HG03097 (cell line): ENCODE data around the gene GET4.
"Not testable (repeated sequence)": the region's sequence is repeated elsewhere in the genome, so short reads cannot be mapped to it uniquely, and the experiment has no call there.

ENCODE experiments used
- ATAC-seq: cut with Tn5 transposase; IDR thresholded peaks from one replicate; pipeline ENCODE4 v1.9.1; 2021; ENCODE audit not compliant: unreplicated experiment, low FRiP score

Gene GET4

DNA sequence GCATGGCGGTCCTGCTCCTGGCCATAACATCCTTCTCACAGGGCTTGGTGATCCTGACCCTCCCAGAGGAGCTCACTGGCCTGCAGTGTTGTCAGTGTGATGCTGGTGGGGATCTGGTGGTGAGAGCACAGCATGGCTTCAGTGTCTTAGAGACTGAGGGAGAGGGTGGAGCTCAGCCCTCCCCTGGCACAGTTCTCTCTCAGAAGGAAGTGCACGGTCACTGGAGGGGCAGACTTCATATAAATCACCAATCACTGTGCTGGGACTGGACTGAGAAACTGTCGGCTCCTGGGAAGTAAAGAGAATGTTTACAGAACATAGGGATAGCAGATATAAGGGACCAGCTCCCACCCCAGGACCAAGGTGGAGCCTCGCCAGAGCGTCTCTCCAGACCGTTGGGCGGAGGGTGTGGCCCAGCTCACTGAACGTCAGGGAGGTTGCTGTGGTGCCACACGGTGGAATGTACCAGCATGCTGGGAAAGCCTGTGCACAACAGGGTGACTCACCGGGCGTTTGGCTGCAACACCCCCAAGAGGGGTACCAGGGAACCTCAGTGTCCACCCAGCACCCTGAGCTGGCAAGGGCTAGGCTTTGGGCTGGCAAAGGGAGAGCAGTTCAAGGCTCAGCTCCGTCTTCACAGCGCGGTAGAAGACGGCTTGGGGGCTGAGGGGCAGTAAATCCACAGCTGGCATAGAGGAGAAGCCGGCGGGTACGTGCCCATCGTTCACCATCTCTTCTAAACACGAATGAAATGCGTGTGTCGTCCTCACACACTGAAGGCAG is 8.8 kb upstream of the GET4 start:
- no peak for ATAC-seq

DNA sequence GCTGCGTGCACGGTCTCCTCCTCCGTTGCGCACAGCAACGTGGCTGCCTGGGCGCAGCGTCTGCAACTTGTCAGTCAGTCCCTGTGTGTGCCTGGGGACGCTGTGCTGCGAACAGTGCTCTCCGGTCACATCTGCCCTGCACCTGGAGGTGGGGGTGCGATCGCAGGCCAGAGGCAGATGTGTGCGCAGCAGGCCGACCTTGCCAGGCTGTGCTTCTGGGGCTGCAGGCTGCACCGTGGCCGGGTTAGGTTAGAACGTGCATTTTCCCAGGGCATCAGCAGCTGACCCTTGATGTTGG is 8.2 kb upstream of the GET4 start:
- ATAC-seq, result no peak

DNA sequence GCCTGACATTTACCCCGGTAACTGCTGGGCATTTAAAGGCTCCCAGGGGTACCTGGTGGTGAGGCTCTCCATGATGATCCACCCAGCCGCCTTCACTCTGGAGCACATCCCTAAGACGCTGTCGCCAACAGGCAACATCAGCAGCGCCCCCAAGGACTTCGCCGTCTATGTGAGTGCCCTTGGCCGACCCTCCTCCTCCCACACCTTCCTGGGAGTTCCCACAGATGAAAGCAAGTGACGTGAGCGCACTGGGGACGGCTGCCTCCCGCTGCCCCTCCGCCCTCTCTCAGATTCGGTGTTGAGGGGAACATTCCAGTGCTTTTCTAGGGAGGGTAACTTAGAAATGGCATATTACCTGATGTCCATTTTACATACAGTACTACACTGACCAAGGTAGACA is 7.0 kb upstream of the GET4 start:
- ATAC-seq, result no peak

DNA sequence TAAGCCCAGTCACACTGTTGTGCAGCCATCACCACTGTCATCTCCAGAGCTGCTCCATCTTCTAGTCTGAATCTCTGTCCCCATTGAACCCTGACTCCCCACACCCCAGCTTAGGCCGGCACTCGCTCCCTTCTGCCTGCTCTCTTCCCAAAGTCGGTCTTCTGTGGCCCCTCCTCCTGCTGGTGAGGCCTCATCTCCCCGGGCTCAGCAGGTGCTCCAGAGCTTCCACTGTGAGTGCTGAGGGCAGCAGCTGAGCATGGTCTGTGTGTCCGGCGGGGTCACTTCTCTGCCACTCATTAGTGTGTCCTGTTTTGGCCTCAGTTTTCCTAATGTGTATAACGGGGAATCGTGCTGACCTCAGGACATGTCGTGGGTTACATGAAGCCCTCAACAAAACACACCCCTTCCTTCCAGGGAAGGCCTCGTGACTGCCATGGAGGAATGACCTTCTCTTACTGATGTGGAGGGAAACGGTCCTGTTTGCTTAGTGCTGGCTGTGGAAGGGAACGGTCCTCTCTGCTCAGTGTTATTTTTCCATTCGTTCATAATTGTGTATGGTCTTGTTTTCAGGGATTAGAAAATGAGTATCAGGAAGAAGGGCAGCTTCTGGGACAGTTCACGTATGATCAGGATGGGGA is 4.3 kb upstream of the GET4 start:
- no peak for ATAC-seq

DNA sequence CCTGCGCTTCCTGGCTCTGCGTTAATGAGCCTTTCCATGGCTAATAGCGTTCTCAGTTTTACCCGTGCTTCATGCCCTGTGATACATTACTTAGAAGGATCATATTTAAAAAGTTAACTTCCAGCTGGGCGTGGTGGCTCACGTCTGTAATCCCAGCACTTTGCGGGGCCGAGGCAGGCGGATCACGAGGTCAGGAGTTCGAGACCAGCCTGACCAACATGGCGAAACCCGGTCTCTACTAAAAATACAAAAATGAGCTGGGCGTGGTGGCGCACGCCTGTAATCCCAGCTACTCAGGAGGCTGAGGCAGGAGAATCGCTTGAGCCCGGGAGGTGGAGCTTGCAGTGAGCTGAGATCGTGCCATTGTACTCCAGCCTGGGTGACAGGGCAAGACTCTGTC is 3.7 kb upstream of the GET4 start:
- ATAC-seq, result not testable (repeated sequence)

DNA sequence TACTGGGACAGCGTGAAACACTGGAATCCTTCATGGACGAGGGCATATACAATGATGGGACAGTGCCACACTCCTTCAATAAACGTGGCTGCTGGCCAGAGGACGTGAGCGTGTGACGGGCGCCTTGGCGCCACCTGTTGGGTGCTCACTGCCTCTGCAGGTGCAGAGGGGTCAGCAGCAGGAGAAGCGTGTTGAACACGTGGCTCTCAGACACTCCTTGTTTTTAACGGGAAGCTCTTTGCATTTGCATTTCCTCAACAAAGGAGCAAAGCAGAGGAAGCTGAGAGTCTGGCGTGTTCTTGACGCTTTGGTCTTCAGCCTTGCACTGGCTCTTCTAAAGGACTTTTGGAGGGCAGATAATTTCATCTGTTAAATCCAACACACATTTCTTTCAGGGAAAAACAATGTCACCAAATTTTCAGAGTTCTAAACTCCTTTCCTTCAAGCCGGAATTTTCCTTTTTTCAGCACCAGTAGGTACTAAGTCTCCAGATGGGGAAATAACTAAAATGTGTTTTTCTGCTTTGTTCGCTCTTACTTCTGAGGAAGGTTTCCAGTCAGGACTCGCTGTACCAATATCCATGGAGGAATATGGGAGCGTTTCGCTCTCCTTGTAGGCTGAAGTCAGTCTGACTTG is 2.9 kb upstream of the GET4 start:
- ATAC-seq, result no peak

DNA sequence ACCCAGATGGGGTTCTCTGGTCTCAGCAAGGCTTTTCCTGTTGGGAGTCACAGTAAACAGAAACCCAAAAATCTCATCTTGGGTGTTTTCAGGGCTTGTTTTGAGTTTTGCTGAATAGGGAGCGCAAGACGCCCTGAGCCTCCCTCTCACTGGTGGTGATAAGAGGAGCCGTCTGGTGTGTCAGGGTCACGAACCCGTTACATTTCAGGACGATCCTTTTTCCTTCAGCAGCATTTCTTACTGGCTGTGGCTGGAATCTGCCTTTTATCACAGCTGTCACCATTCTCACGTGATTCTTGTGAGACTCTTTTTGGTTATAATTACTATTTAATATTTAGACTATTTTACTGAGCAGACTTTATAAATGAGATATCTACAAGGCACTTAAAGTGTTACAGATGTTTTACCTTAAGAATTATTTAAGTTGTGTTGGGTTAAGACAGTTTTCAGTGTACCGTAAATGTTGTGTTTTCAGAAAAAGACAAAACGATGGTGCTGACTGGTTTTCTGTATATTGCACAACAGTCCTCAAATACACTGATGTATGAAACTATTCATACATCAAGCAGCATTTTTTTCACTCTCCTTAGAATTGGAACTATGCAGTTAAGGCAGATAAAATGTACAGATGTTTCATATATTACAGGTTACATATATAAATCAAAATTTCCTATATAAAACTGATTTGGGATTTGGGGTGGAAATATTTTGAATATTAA is 2.2 kb upstream of the GET4 start:
- ATAC-seq, result no peak

DNA sequence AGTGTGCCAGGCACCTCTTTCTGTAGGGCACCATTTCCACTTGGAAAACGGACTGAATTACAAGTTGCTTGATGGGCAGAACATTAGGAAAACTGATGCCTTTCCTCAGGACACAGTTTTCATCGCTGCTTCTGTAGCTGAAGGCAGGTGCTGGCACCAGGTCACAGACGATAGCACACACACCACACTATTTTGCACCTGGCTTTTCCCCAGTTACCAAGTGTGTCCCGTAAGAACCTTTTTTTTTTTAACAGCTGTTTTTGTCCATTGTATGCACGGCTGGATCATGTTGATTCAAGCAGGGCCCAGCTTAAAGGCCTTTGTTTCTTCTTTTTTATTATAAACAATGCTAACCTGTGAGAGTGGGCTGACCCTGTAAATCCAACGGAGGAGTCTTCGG is 1.3 kb upstream of the GET4 start:
- ATAC-seq, result no peak

DNA sequence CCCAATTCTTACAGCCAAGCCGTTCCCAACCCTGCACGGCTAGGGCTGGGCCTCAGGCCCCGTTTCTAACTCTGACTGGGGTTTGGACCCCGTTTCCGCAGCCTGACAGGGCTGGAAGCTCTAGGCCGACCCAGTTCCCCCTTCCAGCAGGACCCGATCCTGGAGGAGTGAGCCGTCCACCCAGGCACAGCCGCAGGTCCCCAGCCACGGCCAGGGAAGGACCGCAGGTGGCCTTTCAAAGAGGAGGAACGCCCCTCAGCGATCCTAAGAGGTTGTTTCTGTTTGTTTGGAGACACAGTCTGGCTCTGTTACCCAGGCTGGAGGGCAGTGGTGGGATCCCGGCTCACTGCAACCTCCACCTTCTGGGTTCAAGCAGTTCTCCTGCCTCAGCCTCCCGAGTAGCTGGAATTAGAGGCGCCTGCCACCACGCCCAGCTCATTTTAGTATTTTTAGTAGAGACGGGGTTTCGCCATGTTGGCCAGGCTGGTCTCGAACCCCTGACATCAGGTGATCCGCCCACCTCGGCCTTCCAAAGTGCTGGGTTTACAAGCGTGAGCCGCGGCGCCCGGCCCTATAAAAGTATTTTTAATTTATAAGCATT is 778 bp upstream of the GET4 start:
- no peak for ATAC-seq

DNA sequence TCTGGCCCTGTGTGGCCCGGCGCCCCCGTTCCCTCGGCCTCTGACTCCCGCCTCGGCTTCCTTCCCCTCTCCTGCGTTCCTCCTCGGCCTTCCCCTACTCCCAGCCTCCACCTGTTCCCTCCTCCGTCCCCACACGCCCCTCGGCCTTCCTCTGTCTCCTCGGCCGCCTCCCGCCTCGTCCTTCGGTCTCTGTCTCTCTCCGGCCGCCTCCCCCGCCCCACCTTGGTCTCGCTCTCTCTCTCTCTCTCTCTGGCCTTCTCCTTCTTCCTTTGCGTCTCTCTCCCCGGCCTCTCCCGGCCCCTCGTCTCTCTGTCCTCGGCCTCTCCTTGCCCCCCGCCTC is 588 bp downstream of the GET4 start:
- ATAC-seq, result peak; percentile 18

DNA sequence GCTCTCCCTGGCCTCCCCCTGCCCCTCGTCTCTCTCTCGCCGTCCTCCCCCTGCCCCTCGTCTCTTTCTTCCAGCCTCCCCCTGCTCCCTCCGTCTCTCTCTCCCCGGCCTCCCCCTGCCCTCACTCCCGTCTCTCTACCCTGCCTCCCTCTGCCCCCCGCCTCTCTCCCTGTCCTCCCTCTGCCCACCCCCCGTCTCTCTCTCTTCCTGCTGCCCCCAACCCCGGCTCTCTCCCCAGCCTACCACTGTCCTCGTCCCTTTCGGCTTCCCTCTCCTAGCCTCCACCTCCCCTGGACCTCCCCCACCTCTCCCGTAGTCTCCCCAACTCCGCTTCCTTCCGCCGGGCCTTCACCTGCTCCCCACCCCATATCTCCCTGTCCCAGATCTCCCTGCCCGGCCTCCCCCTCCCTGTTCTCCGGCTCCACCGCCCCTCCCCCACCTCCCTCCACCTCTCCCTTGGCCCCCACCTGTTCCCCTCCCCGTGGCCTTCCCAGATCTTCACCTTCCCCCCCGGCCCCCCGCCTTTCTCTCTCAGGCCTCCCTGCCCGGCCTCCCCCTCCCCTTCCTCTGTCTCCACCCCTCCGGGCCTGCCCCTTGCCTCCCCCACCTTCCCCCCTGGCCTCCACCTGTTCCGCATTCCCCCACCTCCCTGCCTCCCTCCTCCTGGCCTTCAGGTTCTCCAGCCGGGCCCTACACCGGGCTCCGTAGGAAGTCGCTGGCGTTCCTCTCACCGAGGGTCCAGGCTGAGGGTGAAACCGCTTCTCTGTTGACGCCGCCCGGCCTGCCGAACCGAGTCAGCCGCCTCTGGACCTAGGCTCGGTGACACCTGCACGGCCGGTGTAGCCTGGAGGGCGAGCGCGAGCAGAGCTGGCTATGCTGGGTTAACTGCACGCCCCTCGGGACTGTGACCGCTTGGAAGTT is 1.2 kb downstream of the GET4 start:
- ATAC-seq, result no peak

DNA sequence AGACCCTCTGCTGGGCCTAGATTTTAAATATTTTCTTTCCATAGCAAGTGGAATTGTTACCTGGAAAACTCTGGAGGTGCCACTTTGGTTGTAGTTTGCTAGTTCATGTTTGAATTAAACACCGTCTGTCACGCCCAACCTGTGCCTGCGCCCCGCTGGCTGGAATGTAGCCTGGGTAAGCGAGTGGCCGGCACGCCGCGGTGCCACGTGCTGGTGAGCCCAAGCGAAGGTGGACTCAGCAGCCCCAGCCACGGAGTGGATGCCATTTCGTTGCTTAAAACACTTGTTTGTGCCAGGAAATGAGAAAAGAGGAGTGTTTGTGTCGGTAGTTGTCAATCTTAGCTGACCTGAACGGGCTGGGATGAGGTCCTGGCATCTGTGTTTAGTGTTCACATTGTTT is 2.7 kb downstream of the GET4 start:
- no peak for ATAC-seq

DNA sequence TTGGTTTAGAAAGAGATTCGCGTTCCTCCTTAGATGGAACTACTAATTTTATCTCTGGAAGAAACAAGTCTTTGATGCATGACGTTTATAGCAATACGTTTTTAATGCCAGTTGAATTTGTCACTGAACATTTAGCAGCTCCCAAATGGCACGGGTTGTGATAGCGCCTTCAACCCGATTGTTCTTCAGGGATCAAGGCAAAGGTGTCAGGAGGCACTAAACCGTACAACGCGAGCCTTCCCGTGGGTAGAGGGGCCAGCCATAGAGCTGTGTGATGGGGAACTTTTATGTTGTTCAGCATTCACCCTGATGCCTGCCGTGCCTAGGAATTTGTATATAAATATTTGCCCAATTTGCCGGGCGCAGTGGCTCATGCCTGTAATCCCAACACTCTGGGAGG is 3.4 kb downstream of the GET4 start:
- no peak for ATAC-seq

DNA sequence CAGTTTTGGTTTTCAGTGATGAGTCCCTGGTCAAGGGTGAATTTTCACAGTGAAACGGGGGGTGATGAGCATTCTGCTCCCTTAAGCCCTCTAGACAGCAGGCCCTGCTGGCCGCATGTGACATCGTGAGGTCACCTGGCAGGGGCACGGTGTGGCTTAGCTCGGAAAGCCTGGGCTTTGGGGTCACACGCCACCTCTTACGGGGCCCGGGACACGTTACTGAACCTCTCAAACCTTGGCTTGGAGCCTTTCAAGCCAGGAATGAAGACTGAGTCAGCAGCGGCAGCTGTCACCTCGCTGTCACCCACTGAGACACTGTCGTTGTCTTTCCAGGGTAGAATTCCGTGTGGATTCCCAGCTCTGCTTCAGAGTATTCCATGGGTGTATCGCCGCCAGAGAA is 4.1 kb downstream of the GET4 start:
- ATAC-seq, result no peak

DNA sequence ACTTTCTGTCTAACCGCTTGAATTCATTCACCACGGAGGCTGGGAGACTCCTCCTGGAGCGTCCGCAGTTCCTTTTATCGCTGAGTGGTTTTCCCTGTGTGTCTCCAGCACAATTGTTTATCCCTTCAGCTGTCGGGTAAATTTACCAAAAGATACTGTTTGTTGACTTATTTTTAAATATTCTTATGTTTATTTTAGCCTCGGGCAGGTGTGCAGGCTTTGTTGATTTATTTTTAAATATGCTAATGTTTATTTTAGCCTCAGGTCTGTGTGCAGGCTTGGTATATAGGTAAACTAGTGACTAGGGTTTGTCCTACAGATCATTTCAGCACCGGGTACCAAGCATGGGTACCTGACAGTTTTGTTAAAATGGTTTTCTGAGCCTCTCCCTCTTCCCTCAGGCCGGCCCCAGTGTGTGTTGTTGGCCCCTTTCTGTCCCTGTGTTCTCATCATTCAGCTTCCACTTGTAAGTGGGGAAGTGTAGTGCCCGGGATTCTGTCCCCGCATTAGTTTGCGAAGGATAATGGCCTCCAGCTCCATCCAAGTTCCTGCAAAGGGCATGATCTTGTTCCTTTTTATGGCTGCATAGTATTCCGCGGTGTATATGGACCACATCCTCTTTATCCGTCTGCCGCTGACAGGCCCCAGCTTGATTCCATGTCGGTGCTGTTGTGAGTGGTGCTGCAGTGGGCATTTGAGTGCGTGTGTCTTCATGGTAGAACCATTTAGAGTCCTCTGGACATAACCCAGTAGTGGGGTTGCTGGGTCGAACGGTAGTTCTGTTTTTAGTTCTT is 5.3 kb downstream of the GET4 start:
- ATAC-seq, result no peak

DNA sequence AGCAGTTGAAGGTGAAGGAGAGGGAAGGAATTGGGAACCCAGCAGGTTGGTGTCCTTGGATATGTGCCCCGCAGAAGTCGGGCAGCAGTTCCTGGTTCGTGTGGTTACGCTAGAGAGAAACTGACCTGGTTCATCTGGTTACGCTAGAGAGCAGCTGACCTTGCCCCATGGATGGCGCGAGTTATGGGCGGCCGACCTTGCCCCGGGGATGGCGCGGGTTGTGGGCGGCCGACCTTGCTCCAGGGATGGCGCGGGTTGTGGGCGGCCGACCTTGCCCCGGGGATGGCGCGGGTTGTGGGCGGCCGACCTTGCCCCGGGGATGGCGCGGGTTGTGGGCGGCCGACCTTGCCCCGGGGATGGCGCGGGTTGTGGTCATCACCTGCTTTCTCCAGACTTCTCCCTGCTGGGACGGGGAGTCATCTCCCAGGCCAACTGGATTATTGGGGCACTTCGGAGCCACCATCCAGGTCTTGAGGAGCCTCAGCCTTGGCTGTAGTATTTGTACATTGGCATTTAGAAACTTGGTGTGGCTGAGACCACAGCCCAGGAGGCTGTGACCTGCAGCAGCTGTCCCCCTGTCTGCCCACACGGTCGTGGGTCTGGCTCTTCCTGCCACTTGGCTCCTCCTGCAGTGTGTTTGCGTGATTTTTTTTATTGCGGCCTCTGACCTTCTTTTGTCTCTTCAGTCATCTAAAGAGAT is 6.1 kb downstream of the GET4 start:
- ATAC-seq, result no peak

DNA sequence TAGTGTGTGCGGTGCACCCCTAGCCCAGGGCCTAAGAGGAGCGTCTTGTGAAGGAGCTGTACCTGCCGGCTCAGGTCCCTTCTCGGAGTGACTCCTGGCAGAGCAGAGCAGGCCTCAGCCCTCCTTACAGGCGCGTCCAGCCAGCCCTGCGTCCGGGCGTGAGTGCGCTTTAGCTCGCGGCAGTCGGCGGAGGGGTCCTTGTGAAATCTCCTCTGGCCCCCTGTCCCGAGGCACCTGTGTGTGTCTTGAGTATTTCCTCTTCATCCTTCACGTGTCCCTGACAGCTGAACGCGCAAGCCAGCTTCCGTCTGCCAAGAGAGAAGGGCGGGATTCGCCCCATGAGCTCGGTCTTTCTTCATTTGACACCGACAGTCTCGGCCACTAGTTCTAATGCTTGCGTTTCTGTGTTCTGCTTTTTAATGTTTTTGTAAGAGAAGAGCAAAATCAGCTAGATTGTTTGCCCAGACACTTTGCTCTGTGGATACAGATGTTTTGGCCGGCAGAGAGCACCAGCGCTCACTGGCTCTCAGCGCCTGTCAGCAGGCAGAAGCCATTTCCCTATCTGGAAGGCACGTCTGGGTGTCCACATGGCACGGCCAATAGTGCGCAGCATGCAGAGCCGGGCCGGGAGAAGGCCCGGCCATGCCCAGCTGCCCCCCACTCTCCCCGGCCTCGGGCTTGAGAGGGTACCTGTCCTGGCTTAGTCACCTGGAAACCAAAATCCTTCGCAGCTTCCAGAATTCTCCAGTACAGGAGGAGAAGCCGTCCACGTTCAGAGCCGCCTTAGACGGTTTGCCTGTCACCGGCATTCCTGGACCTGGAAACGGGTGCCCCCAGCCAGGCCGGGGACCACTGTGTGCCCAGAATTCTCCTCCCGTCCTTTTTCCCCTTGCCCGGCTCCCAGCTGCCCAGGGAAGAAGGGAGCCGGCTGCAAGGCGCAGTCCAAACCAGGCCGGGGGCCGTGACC is 7.0 kb downstream of the GET4 start:
- no peak for ATAC-seq
